GM23248 (cell line): Measurements from ENCODE around the gene PLBD1. TPM values are rescaled to one million over a fixed set of nuclear protein-coding genes. Genes with fewer than 3 reads are reported as not detected.

Source experiments
- DNase-seq: peaks from one replicate; pipeline ENCODE4 v3.0.0-alpha.2; 2015
- H2AFZ ChIP-seq: fragments of 200-600 bp; sonication (generic); 2 replicates; pipeline ENCODE4 v1.6.1; 2016; ENCODE audit warnings: antibody characterized with exemption
- H3F3A ChIP-seq: fragments of 200-600 bp; sonication (generic); 2 replicates; pipeline ENCODE4 v1.6.1; 2016; ENCODE audit warnings: mild to moderate bottlenecking, antibody characterized with exemption, mixed run types; ENCODE audit not compliant: insufficient read depth
- H3K27ac ChIP-seq: fragments of 200-600 bp; sonication (generic); 2 replicates; pipeline ENCODE4 v1.5.1; 2016; ENCODE audit warnings: mild to moderate bottlenecking
- H3K27me3 ChIP-seq: fragments of 200-600 bp; sonication (generic); replicated peaks from 2 replicates; pipeline ENCODE4 v1.6.1; 2016; ENCODE audit warnings: mild to moderate bottlenecking; ENCODE audit not compliant: insufficient read depth
- H3K36me3 ChIP-seq: fragments of 200-600 bp; sonication (generic); 2 replicates; pipeline ENCODE4 v1.6.1; 2016; ENCODE audit warnings: low read depth, mild to moderate bottlenecking
- H3K4me1 ChIP-seq: fragments of 200-600 bp; sonication (generic); 2 replicates; pipeline ENCODE4 v1.6.1; 2016; ENCODE audit warnings: mild to moderate bottlenecking; ENCODE audit not compliant: insufficient read depth
- H3K4me2 ChIP-seq: fragments of 200-600 bp; sonication (generic); one replicate; pipeline ENCODE4 v1.6.1; 2016; ENCODE audit warnings: mild to moderate bottlenecking; ENCODE audit not compliant: unreplicated experiment
- H3K4me3 ChIP-seq: fragments of 200-600 bp; sonication (generic); 2 replicates; pipeline ENCODE4 v1.5.1; 2016; ENCODE audit warnings: mild to moderate bottlenecking
- H3K79me2 ChIP-seq: fragments of 200-600 bp; sonication (generic); 2 replicates; pipeline ENCODE4 v1.6.1; 2016; ENCODE audit warnings: mild to moderate bottlenecking; ENCODE audit not compliant: insufficient read depth
- H3K9ac ChIP-seq: fragments of 200-600 bp; sonication (generic); 2 replicates; pipeline ENCODE4 v1.6.1; 2016; ENCODE audit warnings: mild to moderate bottlenecking
- H3K9me2 ChIP-seq: fragments of 200-600 bp; sonication (generic); 2 replicates; pipeline ENCODE4 v1.6.1; 2016; ENCODE audit warnings: mixed run types, mild to moderate bottlenecking, moderate library complexity; ENCODE audit not compliant: insufficient read depth
- H3K9me3 ChIP-seq: fragments of 200-600 bp; sonication (generic); one replicate; pipeline ENCODE4 v1.6.1; 2017; ENCODE audit warnings: low read depth
- H4K20me1 ChIP-seq: fragments of 200-600 bp; sonication (generic); 2 replicates; pipeline ENCODE4 v1.6.0; 2016; ENCODE audit not compliant: insufficient read depth
- EZH2 ChIP-seq: fragments of 200-600 bp; sonication (generic); IDR thresholded peaks from 2 replicates; pipeline ENCODE4 v1.6.1; 2018; ENCODE audit warnings: antibody characterized with exemption, mild to moderate bottlenecking; ENCODE audit not compliant: insufficient read depth, poor library complexity, severe bottlenecking
- EZH2phosphoT487 ChIP-seq: fragments of 200-600 bp; sonication (generic); IDR thresholded peaks from 2 replicates; pipeline ENCODE4 v1.6.1; 2018; ENCODE audit warnings: antibody characterized with exemption, moderate library complexity, mild to moderate bottlenecking, low read depth; ENCODE audit not compliant: insufficient read depth
- WGBS, 2 experiments: methylation state at CpG; one replicate each; pipeline ENCODE4 v1.1.6; 2015 to 2017; ENCODE audit warnings: low lambda C conversion rate in 2 of 2, low coverage in 1 of 2; ENCODE audit errors: missing lambda C conversion rate in 2 of 2; 5-methylcytosine and 5-hydroxymethylcytosine counted together
- in situ Hi-C: fragments of 300-500 bp; cut with MboI; formaldehyde crosslinking; loops from 2 replicates; pipeline ENCODE4 v1.15.0; 2020
- polyA plus RNA-seq: library from polyadenylated mRNA; unstranded; fragments of >200 nt; fragmentation: Nextera tagmentation; extraction: Ambion mirVana; gene quantifications from 2 replicates; pipeline ENCODE4 v1.2.1, GENCODE V29; 2016
- total RNA-seq: library from RNA; depleted of rRNA; stranded (reverse); fragments of >200 nt; shearing (Covaris generic); gene quantifications from 2 replicates; pipeline ENCODE4 v1.2.3, GENCODE V29; 2014

PLBD1 gene
- total and polyA plus RNA-seq, 2 experiments from 2014 or later, result 0.13 to 0.65 TPM

GRCh38 chr12:14548609-14549008 lies 19.1 kb downstream of the PLBD1 start:
- Histone ChIP-seq H4K20me1 (no peaks in the 10 kb centered on the region), H3K9me3 (no peaks in the 10 kb centered on the region), H3K27me3 (no peaks in the 10 kb centered on the region), H3K4me1 (no peaks in the 10 kb centered on the region), H3K27ac (no peak overlapping the region), H3F3A (no peaks in the 10 kb centered on the region), H3K36me3 (no peaks in the 10 kb centered on the region), H3K9ac (no peak overlapping the region), H3K4me3 (no peak overlapping the region), H2AFZ (no peak overlapping the region), H3K9me2 (no peaks in the 10 kb centered on the region), H3K79me2 (no peaks in the 10 kb centered on the region), H3K4me2 (no peak overlapping the region)
- in situ Hi-C loops, result no loop called here
- TF ChIP-seq EZH2phosphoT487 (no peak), EZH2 (no peak)
- 45% methylated on average over 6 of the region's 6 CpGs for WGBS, 2 experiments
- DNase-seq, result no peak

DNA sequence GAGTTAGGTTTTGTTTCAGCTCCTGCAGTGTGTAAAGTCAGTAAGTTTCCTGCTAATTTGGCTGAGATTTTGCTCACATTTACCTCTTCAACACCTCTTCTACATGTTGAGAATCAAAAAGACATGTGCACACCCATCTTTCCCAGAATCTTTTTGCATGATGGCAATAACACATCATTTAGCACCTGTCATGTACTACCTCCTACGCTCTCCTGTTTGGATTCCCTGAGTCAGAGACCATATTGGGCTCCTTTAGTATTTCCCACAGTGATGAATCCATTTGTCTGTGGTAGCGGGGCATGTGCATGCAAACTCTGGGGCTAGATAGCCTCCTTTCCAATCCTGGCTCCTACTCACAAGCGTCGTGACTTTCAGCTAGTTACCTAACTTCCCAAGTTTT lies 20.1 kb downstream of the PLBD1 start:
- Histone ChIP-seq H3F3A (no peaks in the 10 kb centered on the region), H3K79me2 (no peaks in the 10 kb centered on the region), H3K9me2 (no peaks in the 10 kb centered on the region), H3K27ac (no peak overlapping the region), H3K4me2 (no peak overlapping the region), H3K4me1 (no peaks in the 10 kb centered on the region), H3K36me3 (no peaks in the 10 kb centered on the region), H3K4me3 (no peak overlapping the region), H2AFZ (no peak overlapping the region), H3K9ac (no peak overlapping the region), H3K9me3 (no peaks in the 10 kb centered on the region), H4K20me1 (no peaks in the 10 kb centered on the region), H3K27me3 (no peaks in the 10 kb centered on the region)
- in situ Hi-C loops, result no loop called here
- WGBS, 2 experiments, result 57 to 71% methylated on average over 4 of the region's 4 CpGs
- TF ChIP-seq EZH2phosphoT487 (no peak), EZH2 (no peak)
- no peak for DNase-seq

- Histone ChIP-seq H3F3A (no peaks in the 10 kb centered on the region), H3K4me1 (no peaks in the 10 kb centered on the region), H4K20me1 (no peaks in the 10 kb centered on the region), H3K9me2 (no peaks in the 10 kb centered on the region), H3K27me3 (no peaks in the 10 kb centered on the region), H3K4me3 (no peak overlapping the region), H3K27ac (no peak overlapping the region), H2AFZ (no peak overlapping the region), H3K4me2 (no peak overlapping the region), H3K9ac (no peak overlapping the region), H3K9me3 (no peaks in the 10 kb centered on the region), H3K79me2 (no peaks in the 10 kb centered on the region), H3K36me3 (no peaks in the 10 kb centered on the region)
- TF ChIP-seq EZH2phosphoT487, result no peak
- TF ChIP-seq EZH2, result no peak
- no peak for DNase-seq
- 34 to 46% methylated on average over 7 of the region's 7 CpGs for WGBS, 2 experiments
- in situ Hi-C loops, result no loop called here
Observed at GRCh38 chr12:14545144-14546124, 22.2 kb downstream of the PLBD1 start.

DNA sequence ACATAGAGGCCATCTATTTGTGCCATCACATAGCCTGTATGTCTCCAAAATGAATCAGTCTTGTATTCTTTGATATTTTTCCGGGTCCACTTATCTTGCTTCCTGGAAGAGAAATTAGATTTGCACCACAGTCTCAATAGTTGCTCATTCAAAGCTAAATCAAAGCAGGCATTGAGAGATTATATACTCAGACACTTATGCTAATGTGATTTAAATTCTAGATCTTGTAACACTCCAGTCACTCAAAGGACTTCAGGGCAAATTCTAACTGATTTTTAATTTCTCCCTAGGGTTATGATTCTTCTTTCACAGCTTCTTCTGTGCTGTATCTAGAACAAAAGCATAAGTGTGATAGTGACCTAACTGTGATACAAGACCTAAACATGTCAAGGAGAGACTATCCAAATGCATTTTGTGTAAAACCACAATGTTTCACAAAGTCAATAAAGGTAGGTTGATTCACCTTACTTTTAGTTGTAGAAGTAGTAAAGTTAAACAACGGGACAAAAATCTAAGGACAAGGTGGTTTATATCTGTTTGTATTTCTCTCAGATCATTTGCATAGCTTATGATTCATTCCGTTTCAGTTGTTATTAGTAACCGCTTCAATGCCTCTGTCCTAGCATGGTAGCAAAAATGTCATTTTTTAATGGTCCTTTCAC lies 26.8 kb downstream of the PLBD1 start:
- DNase-seq, result no peak
- in situ Hi-C loops, result no loop called here
- no peaks in the 10 kb centered on the region for H3K4me1 ChIP-seq
- no peak overlapping the region for H2AFZ ChIP-seq
- H3K27ac ChIP-seq, result no peak overlapping the region
- no peak overlapping the region for H3K4me2 ChIP-seq
- H3K79me2 ChIP-seq, result no peaks in the 10 kb centered on the region
- no peaks in the 10 kb centered on the region for H3K9me3 ChIP-seq
- WGBS, 2 experiments, result 64 to 74% methylated on average over 4 of the region's 4 CpGs
- H3K4me3 ChIP-seq, result no peak overlapping the region
- no peaks in the 10 kb centered on the region for H3F3A ChIP-seq
- H3K9me2 ChIP-seq, result no peaks in the 10 kb centered on the region
- H4K20me1 ChIP-seq, result no peaks in the 10 kb centered on the region
- H3K9ac ChIP-seq, result no peak overlapping the region
- H3K36me3 ChIP-seq, result no peaks in the 10 kb centered on the region
- H3K27me3 ChIP-seq, result no peaks in the 10 kb centered on the region
- TF ChIP-seq EZH2 (no peak), EZH2phosphoT487 (no peak)
